H9 (cell line): ENCODE measurements around the gene ASIC4. TPM values are rescaled to one million over a fixed set of nuclear protein-coding genes. Genes with fewer than 3 reads are reported as not detected.
A peak's percentile ranks its signal among the peaks of the same experiment; 100 is the strongest.

Experiments used
- DNase-seq: peaks from one replicate; pipeline ENCODE4 v3.0.0-alpha.2; 2017
- H2AFZ ChIP-seq: one replicate; pipeline ENCODE4 v1.6.1; 2013; ENCODE audit warnings: mild to moderate bottlenecking, low read length, control low read depth, moderate library complexity
- H2AK5ac ChIP-seq: 2 replicates; pipeline ENCODE4 v1.6.1; 2013; ENCODE audit warnings: low read length, control low read depth, mixed read lengths; ENCODE audit not compliant: insufficient read length
- H2BK120ac ChIP-seq: one replicate; pipeline ENCODE4 v1.6.1; 2013; ENCODE audit warnings: low read depth, mild to moderate bottlenecking, low read length, control low read depth, inconsistent platforms; ENCODE audit not compliant: poor library complexity, severe bottlenecking
- H2BK12ac ChIP-seq: 2 replicates; pipeline ENCODE4 v1.6.1; 2013; ENCODE audit warnings: low read length, control low read depth, mixed read lengths, low read depth; ENCODE audit not compliant: insufficient read length
- H2BK15ac ChIP-seq: 2 replicates; pipeline ENCODE4 v1.6.1; 2013; ENCODE audit warnings: low read depth, low read length, control low read depth
- H2BK20ac ChIP-seq: one replicate; pipeline ENCODE4 v1.6.1; 2013; ENCODE audit warnings: low read depth, mild to moderate bottlenecking, low read length, control low read depth, inconsistent platforms; ENCODE audit not compliant: poor library complexity, severe bottlenecking
- H2BK5ac ChIP-seq: 2 replicates; pipeline ENCODE4 v1.6.1; 2013; ENCODE audit warnings: low read length, control low read depth, mixed read lengths; ENCODE audit not compliant: insufficient read length
- H3K14ac ChIP-seq: 2 replicates; pipeline ENCODE4 v1.6.1; 2013; ENCODE audit warnings: low read length, control low read depth; ENCODE audit not compliant: insufficient read depth
- H3K18ac ChIP-seq: 2 replicates; pipeline ENCODE4 v1.6.1; 2013; ENCODE audit warnings: low read depth, mild to moderate bottlenecking, mixed read lengths, low read length, control low read depth; ENCODE audit not compliant: insufficient read length
- H3K23ac ChIP-seq: 2 replicates; pipeline ENCODE4 v1.6.1; 2013; ENCODE audit warnings: low read length, control low read depth, mixed read lengths, low read depth; ENCODE audit not compliant: insufficient read length
- H3K23me2 ChIP-seq: 2 replicates; pipeline ENCODE4 v1.6.1; 2013; ENCODE audit warnings: low read depth, mild to moderate bottlenecking, mixed read lengths, low read length, control low read depth; ENCODE audit not compliant: insufficient read length, poor library complexity, severe bottlenecking
- H3K27ac ChIP-seq: 2 replicates; pipeline ENCODE4 v1.5.1; 2013; ENCODE audit warnings: low read length, control low read depth, mixed read lengths, low read depth; ENCODE audit not compliant: insufficient read length
- H3K27me3 ChIP-seq: 2 replicates; pipeline ENCODE4 v1.6.1; 2013; ENCODE audit warnings: low read length, control low read depth, inconsistent platforms; ENCODE audit not compliant: insufficient read depth
- H3K4ac ChIP-seq: 2 replicates; pipeline ENCODE4 v1.6.1; 2013; ENCODE audit warnings: low read depth, mild to moderate bottlenecking, control low read depth, inconsistent platforms, low read length, moderate library complexity
- H3K4me1 ChIP-seq: 2 replicates; pipeline ENCODE4 v1.6.1; 2013; ENCODE audit warnings: low read length, control low read depth, inconsistent platforms; ENCODE audit not compliant: insufficient read depth
- H3K4me2 ChIP-seq: 2 replicates; pipeline ENCODE4 v1.6.1; 2013; ENCODE audit warnings: low read length, control low read depth, mixed read lengths; ENCODE audit not compliant: insufficient read length, insufficient read depth
- H3K56ac ChIP-seq: 2 replicates; pipeline ENCODE4 v1.6.1; 2013; ENCODE audit warnings: low read depth, mild to moderate bottlenecking, mixed read lengths, low read length, control low read depth; ENCODE audit not compliant: insufficient read length
- H3K79me1 ChIP-seq: 2 replicates; pipeline ENCODE4 v1.6.1; 2013; ENCODE audit warnings: low read depth, mild to moderate bottlenecking, moderate library complexity, low read length, control low read depth, inconsistent platforms; ENCODE audit not compliant: insufficient read depth, poor library complexity, severe bottlenecking
- H3K79me2 ChIP-seq: 2 replicates; pipeline ENCODE4 v1.6.1; 2013; ENCODE audit warnings: low read length, control low read depth, inconsistent platforms; ENCODE audit not compliant: insufficient read depth
- H3K9ac ChIP-seq: 2 replicates; pipeline ENCODE4 v1.6.1; 2013; ENCODE audit warnings: low read length, control low read depth, mixed read lengths; ENCODE audit not compliant: insufficient read length; ENCODE audit errors: extremely low read depth
- H3K9me3 ChIP-seq: one replicate; pipeline ENCODE4 v1.6.1; 2013; ENCODE audit warnings: low read depth, low read length, inconsistent platforms; ENCODE audit not compliant: control insufficient read depth
- H3T11ph ChIP-seq: one replicate; pipeline ENCODE4 v1.6.1; 2013; ENCODE audit warnings: mild to moderate bottlenecking, low read length, control low read depth, inconsistent platforms
- H4K20me1 ChIP-seq: one replicate; pipeline ENCODE4 v1.6.1; 2013; ENCODE audit not compliant: control insufficient read depth, insufficient read length, insufficient read depth
- H4K5ac ChIP-seq: 2 replicates; pipeline ENCODE4 v1.6.1; 2013; ENCODE audit warnings: low read depth, mild to moderate bottlenecking, mixed read lengths, low read length, control low read depth; ENCODE audit not compliant: insufficient read length
- H4K8ac ChIP-seq: replicated peaks from 2 replicates; pipeline ENCODE4 v1.6.1; 2013; ENCODE audit warnings: low read length, control low read depth, mixed read lengths, low read depth; ENCODE audit not compliant: insufficient read length
- H4K91ac ChIP-seq: 2 replicates; pipeline ENCODE4 v1.6.1; 2013; ENCODE audit warnings: low read depth, mild to moderate bottlenecking, moderate library complexity, mixed read lengths, low read length, control low read depth; ENCODE audit not compliant: insufficient read length
- H3K27ac Mint-ChIP-seq, 3 experiments: 2 replicates in 2 of 3; 3 replicates in 1 of 3; pipeline ENCODE4 v1.8.0; 2020 to 2021; ENCODE audit warnings: mixed read lengths in 3 of 3, mild to moderate bottlenecking in 1 of 3, moderate library complexity in 1 of 3
- H3K27me3 Mint-ChIP-seq: 2 replicates; pipeline ENCODE4 v1.8.0; 2021; ENCODE audit warnings: low read depth, mild to moderate bottlenecking, moderate library complexity, mixed read lengths
- H3K36me3 Mint-ChIP-seq, 3 experiments: 2 replicates in 2 of 3; 3 replicates in 1 of 3; pipeline ENCODE4 v1.8.0; 2020 to 2021; ENCODE audit warnings: low read depth in 3 of 3, mixed read lengths in 3 of 3; ENCODE audit not compliant: insufficient read depth in 1 of 3
- H3K4me1 Mint-ChIP-seq, 2 experiments: 2 replicates each; pipeline ENCODE4 v1.8.0; 2020; ENCODE audit warnings: mixed read lengths in 2 of 2
- H3K4me3 Mint-ChIP-seq, 2 experiments: 2 replicates in 1 of 2; 3 replicates in 1 of 2; pipeline ENCODE4 v1.8.0; 2020 to 2021; ENCODE audit warnings: mild to moderate bottlenecking in 2 of 2, mixed read lengths in 2 of 2, moderate library complexity in 1 of 2
- H3K9me3 Mint-ChIP-seq, 2 experiments: 2 replicates in 1 of 2; 3 replicates in 1 of 2; pipeline ENCODE4 v1.8.0; 2020; ENCODE audit warnings: mild to moderate bottlenecking in 2 of 2, mixed read lengths in 2 of 2, moderate library complexity in 1 of 2
- CTCF ChIP-seq: fragments of 200-600 bp; sonication (generic); conservative IDR thresholded peaks from 3 replicates; pipeline ENCODE4 v1.8.0; 2021; ENCODE audit warnings: antibody characterized with exemption, mild to moderate bottlenecking
- WGBS: extraction: QIAGEN DNeasy Blood & Tissue Kit; methylation state at CpG from one replicate; pipeline ENCODE4 v1.1.7; 2013; ENCODE audit warnings: missing lambda C conversion rate, low lambda C conversion rate, mixed read lengths; ENCODE audit not compliant: insufficient read length; ENCODE audit errors: extremely low coverage; 5-methylcytosine and 5-hydroxymethylcytosine counted together
- total RNA-seq: library from RNA; stranded (reverse); gene quantifications from 2 replicates; pipeline ENCODE4 v1.2.1, GENCODE V29; 2021

ASIC4 gene
- total RNA-seq, 1 experiment from 2014 or later = 0.37 TPM

DNA sequence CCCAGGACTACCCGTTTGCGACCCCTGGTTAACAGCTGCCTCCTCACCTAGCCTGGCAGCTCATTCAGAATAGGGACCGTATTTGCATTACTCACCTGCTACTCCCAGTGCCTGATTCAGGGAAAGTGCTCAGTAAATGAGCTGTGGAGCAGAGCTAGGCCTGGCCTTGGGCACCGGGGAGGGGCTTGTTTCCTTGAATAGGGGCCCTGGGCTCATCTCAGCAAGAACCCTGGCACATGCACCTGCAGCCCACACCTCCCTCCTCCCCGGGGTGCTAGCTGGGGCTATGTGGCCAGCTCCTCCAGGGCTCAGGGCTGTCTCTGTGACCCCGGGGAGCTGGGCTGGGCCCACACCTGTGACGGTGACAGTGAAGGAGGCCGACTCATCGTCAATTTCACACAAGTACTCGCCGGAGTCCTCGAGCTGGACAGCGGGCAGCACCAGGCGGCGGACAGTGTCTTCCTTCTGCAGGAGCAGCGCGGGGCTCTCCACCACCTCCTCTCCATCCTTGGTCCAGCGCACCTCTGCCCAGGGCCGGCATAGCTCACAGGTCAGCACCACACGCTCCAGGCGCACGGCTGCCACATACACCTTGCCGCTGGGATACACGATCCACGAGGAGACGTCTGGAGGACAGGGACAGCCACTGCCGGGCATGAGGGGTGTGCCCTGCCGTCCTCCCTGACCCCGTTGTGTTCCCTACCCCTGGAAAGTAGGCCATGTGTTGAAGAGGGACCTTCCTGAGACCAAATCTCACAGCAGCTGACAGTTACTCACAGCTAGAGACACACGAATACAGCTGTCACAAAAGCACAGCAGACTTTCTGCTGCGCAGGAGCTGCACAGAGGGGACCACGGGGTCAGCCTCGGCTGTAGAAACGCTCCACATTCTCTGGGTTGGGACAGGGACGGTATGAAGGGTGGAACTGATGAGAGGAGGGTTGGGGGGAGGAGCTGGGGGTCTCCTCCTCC is 48.1 kb downstream of the ASIC4 start:
- H3K9me3 Mint-ChIP-seq = no peaks in the 10 kb centered on the region; a peak in 2 of 5 replicates
- Histone ChIP-seq H3K18ac (no peak overlapping the region), H2BK120ac (no peak overlapping the region), H3K4ac (no peak overlapping the region), H3K79me1 (no peaks in the 10 kb centered on the region), H3K23me2 (no peaks in the 10 kb centered on the region), H3K23ac (no peak overlapping the region), H3K9ac (no peak overlapping the region), H2BK12ac (no peak overlapping the region), H3K4me2 (no peak overlapping the region), H4K91ac (no peak overlapping the region), H2BK20ac (no peak overlapping the region), H3K4me1 (peaks cover 26% of the 10 kb centered on the region; the same call in 1 of the 2 replicates), H4K8ac (no peak overlapping the region), H2AK5ac (no peak overlapping the region), H2BK5ac (no peak overlapping the region), H2BK15ac (no peak overlapping the region), H3K56ac (no peak overlapping the region), H3K27ac (no peak overlapping the region), H3T11ph (no peak overlapping the region), H3K14ac (no peak overlapping the region; the same call in 1 of the 2 replicates), H2AFZ (no peak overlapping the region), H3K79me2 (no peaks in the 10 kb centered on the region), H3K27me3 (no peaks in the 10 kb centered on the region), H4K20me1 (no peaks in the 10 kb centered on the region), H3K9me3 (no peaks in the 10 kb centered on the region), H4K5ac (no peak overlapping the region)
- H3K4me1 Mint-ChIP-seq = peaks cover 64 to 65% of the 10 kb centered on the region in 2 experiments
- H3K36me3 Mint-ChIP-seq = peaks cover 35 to 71% (median 51%) of the 10 kb centered on the region in 3 experiments
- TF ChIP-seq CTCF = no peak
- peak overlapping the region in 1 of 2 experiments; percentile 17; a peak in 2 of 5 replicates for H3K4me3 Mint-ChIP-seq
- DNase-seq = peak; percentile 65
- H3K27me3 Mint-ChIP-seq = no peaks in the 10 kb centered on the region; the same call in 1 of the 2 replicates
- H3K27ac Mint-ChIP-seq = peak overlapping the region; percentile 70 to 96 (median 72); a peak in 6 of 7 replicates
- no CpG with 5 or more reads among the region's 35 CpGs for WGBS
